H1 (cell line): ENCODE data around the gene MPHOSPH9.

Source experiments
- EGR1 ChIP-seq: IDR thresholded peaks from 2 replicates; pipeline ENCODE4 v1.6.1; 2011; ENCODE audit warnings: low read depth, low read length, borderline replicate concordance
- POLR2A ChIP-seq, 2 experiments: IDR thresholded peaks; 1 replicate in 1 of 2; 2 replicates in 1 of 2; pipeline ENCODE4 v1.6.1; 2011; ENCODE audit warnings: low read depth in 2 of 2, low read length in 2 of 2, mild to moderate bottlenecking in 2 of 2; ENCODE audit errors: control extremely low read depth in 1 of 2
- RXRA ChIP-seq: IDR thresholded peaks from 2 replicates; pipeline ENCODE4 v1.6.1; 2011; ENCODE audit warnings: low read depth, mild to moderate bottlenecking, low read length, moderate library complexity; ENCODE audit not compliant: insufficient read depth
- TF ChIP-seq, protein P1 (sequence below), 3 experiments: IDR thresholded peaks; 1 replicate in 2 of 3; 2 replicates in 1 of 3; pipeline versions ENCODE4 v1.5.1 to v1.6.1; 2011; ENCODE audit warnings: low read length in 3 of 3, mild to moderate bottlenecking in 3 of 3, inconsistent platforms in 2 of 3, low read depth in 1 of 3, moderate library complexity in 1 of 3; ENCODE audit not compliant: insufficient read depth in 1 of 3; ENCODE audit errors: control extremely low read depth in 1 of 3
- TF ChIP-seq, protein P2 (sequence below): IDR thresholded peaks from 2 replicates; pipeline ENCODE4 v1.6.1; 2011; ENCODE audit warnings: low read length, improper control_type of control experiment

DNA sequence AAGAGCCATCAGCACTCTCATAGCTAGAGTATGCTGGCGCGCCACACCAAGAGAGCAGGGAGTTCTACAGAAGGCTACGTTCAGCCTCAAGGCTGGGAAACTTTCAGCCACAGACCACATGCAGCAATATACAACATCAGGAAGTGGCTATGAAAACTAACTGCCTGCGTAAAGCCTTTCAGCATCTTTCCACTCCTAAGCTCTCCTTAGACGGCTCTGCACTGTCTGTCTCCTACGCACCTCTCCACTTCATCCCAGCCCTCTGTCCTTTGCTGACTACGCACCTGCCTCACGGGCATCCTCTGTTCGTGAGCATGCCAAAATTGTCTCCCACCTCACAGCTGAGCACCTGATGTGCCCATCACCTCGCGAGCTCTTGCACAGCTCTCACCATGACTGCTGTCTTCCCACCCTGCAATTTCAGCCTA, 9.7 kb downstream of the MPHOSPH9 start:
- TF ChIP-seq, protein P1, sequence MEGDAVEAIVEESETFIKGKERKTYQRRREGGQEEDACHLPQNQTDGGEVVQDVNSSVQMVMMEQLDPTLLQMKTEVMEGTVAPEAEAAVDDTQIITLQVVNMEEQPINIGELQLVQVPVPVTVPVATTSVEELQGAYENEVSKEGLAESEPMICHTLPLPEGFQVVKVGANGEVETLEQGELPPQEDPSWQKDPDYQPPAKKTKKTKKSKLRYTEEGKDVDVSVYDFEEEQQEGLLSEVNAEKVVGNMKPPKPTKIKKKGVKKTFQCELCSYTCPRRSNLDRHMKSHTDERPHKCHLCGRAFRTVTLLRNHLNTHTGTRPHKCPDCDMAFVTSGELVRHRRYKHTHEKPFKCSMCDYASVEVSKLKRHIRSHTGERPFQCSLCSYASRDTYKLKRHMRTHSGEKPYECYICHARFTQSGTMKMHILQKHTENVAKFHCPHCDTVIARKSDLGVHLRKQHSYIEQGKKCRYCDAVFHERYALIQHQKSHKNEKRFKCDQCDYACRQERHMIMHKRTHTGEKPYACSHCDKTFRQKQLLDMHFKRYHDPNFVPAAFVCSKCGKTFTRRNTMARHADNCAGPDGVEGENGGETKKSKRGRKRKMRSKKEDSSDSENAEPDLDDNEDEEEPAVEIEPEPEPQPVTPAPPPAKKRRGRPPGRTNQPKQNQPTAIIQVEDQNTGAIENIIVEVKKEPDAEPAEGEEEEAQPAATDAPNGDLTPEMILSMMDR (IDR thresholded peaks at IDR 0.05; ENCODE audit: control extremely low read depth in 1 of 3, insufficient read depth in 1 of 3, low read depth in 1 of 3, low read length in 3 of 3): no peak
- TF ChIP-seq EGR1 (no peak), POLR2A (IDR thresholded peaks at IDR 0.05; ENCODE audit: control extremely low read depth in 1 of 2, low read depth in 2 of 2, low read length in 2 of 2) (no peak), RXRA (no peak)
- TF ChIP-seq, protein P2, sequence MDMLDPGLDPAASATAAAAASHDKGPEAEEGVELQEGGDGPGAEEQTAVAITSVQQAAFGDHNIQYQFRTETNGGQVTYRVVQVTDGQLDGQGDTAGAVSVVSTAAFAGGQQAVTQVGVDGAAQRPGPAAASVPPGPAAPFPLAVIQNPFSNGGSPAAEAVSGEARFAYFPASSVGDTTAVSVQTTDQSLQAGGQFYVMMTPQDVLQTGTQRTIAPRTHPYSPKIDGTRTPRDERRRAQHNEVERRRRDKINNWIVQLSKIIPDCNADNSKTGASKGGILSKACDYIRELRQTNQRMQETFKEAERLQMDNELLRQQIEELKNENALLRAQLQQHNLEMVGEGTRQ: no peak
